Occipital lobe (tissue), 2 donors: Measurements from ENCODE around the gene RBMS1. TPM values are rescaled to one million over a fixed set of nuclear protein-coding genes. Genes with fewer than 3 reads are reported as not detected.
"Not testable (repeated sequence)": the region's sequence is repeated elsewhere in the genome, so short reads cannot be mapped to it uniquely, and the experiment has no call there.

Source experiments
- DNase-seq: peaks from one replicate; lab custom pipeline; 2025; lab: John Stamatoyannopoulos, UW
- total RNA-seq: library from RNA; depleted of rRNA; stranded (reverse); fragments of >200 nt; gene quantifications from one replicate; pipeline ENCODE4 v1.2.3, GENCODE V29; 2014

RBMS1 gene
- total RNA-seq, 1 donor from 2014 or later = 7.8 TPM

GRCh38 chr2:160502478-160502877, 8.9 kb upstream of the RBMS1 start:
- DNase-seq = no peak

GRCh38 chr2:160501370-160501769, 7.8 kb upstream of the RBMS1 start:
- no peak for DNase-seq

GRCh38 chr2:160499865-160500264, 6.3 kb upstream of the RBMS1 start:
- DNase-seq = no peak

- no peak for DNase-seq
Measured at GRCh38 chr2:160498137-160498536, 4.5 kb upstream of the RBMS1 start.

- no peak for DNase-seq
Measured at GRCh38 chr2:160494201-160494644, 616 bp upstream of the RBMS1 start.

- DNase-seq = no peak
Measured at GRCh38 chr2:160492401-160493226, 993 bp downstream of the RBMS1 start.

- DNase-seq = no peak
Measured at GRCh38 chr2:160491911-160492371, 1.7 kb downstream of the RBMS1 start.

GRCh38 chr2:160490733-160491685, 2.6 kb downstream of the RBMS1 start:
- no peak for DNase-seq

GRCh38 chr2:160489111-160489510, 4.5 kb downstream of the RBMS1 start:
- DNase-seq = no peak

- not testable (repeated sequence) for DNase-seq
Measured at GRCh38 chr2:160488289-160488688, 5.3 kb downstream of the RBMS1 start.

- no peak for DNase-seq
Measured at GRCh38 chr2:160486341-160486740, 7.3 kb downstream of the RBMS1 start.

GRCh38 chr2:160484859-160485520, 8.6 kb downstream of the RBMS1 start:
- DNase-seq = no peak

- no peak for DNase-seq
Measured at GRCh38 chr2:160482673-160483072, 10.9 kb downstream of the RBMS1 start.

- DNase-seq = no peak
Measured at GRCh38 chr2:160479269-160479668, 14.3 kb downstream of the RBMS1 start.

GRCh38 chr2:160478660-160479059, 14.9 kb downstream of the RBMS1 start:
- DNase-seq = no peak

- DNase-seq = no peak
Measured at GRCh38 chr2:160477032-160477431, 16.6 kb downstream of the RBMS1 start.

- no peak for DNase-seq
Measured at GRCh38 chr2:160474891-160475787, 18.5 kb downstream of the RBMS1 start.

- no peak for DNase-seq
Measured at GRCh38 chr2:160474319-160474645, 19.3 kb downstream of the RBMS1 start.

GRCh38 chr2:160473468-160474318, 19.9 kb downstream of the RBMS1 start:
- no peak for DNase-seq

GRCh38 chr2:160472839-160473251, 20.8 kb downstream of the RBMS1 start:
- no peak for DNase-seq
